Thyroid gland (tissue), 4 donors: Measurements from ENCODE around the gene HTRA3. TPM values are rescaled to one million over a fixed set of nuclear protein-coding genes. Genes with fewer than 3 reads are reported as not detected.
A peak's percentile ranks its signal among the peaks of the same experiment; 100 is the strongest.

Experiments
- DNase-seq, 2 donors: peaks; one replicate each; pipeline ENCODE4 v3.0.0-alpha.2; 2019
- H3K27ac ChIP-seq, 3 donors: fragments of 200-600 bp; sonication (generic); 1 replicate in 2 of 3; 2 replicates in 1 of 3; pipeline ENCODE4 v1.5.1; 2016 to 2019; ENCODE audit warnings: mild to moderate bottlenecking in 1 of 3, moderate library complexity in 1 of 3
- H3K27me3 ChIP-seq: fragments of 200-600 bp; sonication (generic); one replicate; pipeline ENCODE4 v1.5.1; 2019
- H3K36me3 ChIP-seq, 2 donors: fragments of 200-600 bp; sonication (generic); one replicate each; pipeline ENCODE4 v1.5.1; 2016 to 2019
- H3K4me1 ChIP-seq, 2 donors: fragments of 200-600 bp; sonication (generic); one replicate each; pipeline ENCODE4 v1.5.1; 2017 to 2019
- H3K4me3 ChIP-seq, 3 donors: fragments of 200-600 bp; sonication (generic); replicated peaks in 1 of 3; 1 replicate in 2 of 3; 2 replicates in 1 of 3; pipeline ENCODE4 v1.5.1; 2016; ENCODE audit warnings: mild to moderate bottlenecking in 1 of 3
- H3K9me3 ChIP-seq: fragments of 200-600 bp; sonication (generic); one replicate; pipeline ENCODE4 v1.5.1; 2017
- POLR2A ChIP-seq, 2 donors: fragments of 450-650 bp; IDR thresholded peaks; one replicate each; pipeline ENCODE4 v1.6.1; 2017; ENCODE audit warnings: antibody characterized with exemption in 2 of 2, mild to moderate bottlenecking in 2 of 2, moderate library complexity in 1 of 2
- WGBS, 2 donors: methylation state at CpG; one replicate each; pipeline ENCODE4 v1.1.5; 2017; 5-methylcytosine and 5-hydroxymethylcytosine counted together
- intact Hi-C: fragments of 100-400 bp; cut with DNase I; formaldehyde crosslinking; loops from one replicate; pipeline ENCODE4 v1.15.1; 2023
- total RNA-seq, 4 donors: library from RNA; depleted of rRNA; stranded (reverse); fragments of >200 nt; gene quantifications; one replicate each; pipeline ENCODE4 v1.2.3, GENCODE V29; 2016
- TF ChIP-seq, protein P1 (sequence below), 6 experiments: fragments of 200-600 bp in 3 of 6; fragments of 450-650 bp in 3 of 6; sonication (generic) in 3 of 6; IDR thresholded peaks; one replicate each; pipeline ENCODE4 v1.5.1; 2016 to 2019; ENCODE audit warnings: antibody characterized with exemption in 6 of 6, mild to moderate bottlenecking in 2 of 6, inconsistent platforms in 1 of 6, moderate library complexity in 1 of 6

HTRA3 gene
- total RNA-seq, 4 donors from 2014 or later = 6.9 to 38.3 (median 14.0) TPM

DNA sequence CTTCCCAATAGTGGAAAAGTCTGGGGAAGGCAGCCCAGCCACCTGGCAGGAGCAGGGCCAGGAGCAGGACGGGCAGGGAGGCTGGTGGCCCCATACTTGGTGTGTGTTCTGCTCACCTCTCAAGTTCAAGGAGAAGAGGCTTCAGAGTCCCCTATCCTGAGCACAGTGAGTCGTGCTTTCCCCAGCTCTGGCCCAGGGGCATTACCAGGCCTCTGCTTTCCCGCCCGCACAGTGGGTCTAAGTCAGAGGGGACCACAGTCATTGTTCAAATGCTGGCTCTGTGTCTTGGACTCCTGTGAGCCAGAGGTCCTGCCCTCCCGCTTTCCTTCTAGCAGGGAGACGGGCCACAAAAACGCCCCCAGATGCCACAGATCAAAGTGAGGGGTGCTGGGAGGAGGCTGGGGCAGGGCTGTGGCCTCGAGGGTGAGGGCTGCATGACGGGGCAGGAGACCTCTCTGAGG lies 27.6 kb downstream of the HTRA3 start:
- Histone ChIP-seq H3K27ac (no peak overlapping the region), H3K27me3 (no peaks in the 10 kb centered on the region), H3K36me3 (no peaks in the 10 kb centered on the region), H3K4me1 (no peaks in the 10 kb centered on the region), H3K9me3 (no peaks in the 10 kb centered on the region), H3K4me3 (no peak overlapping the region)
- 88 to 90% methylated on average over 6 to 9 of the region's 9 CpGs for WGBS, 2 donors
- no peak for TF ChIP-seq POLR2A (IDR thresholded peaks at IDR 0.05)
- TF ChIP-seq, protein P1, sequence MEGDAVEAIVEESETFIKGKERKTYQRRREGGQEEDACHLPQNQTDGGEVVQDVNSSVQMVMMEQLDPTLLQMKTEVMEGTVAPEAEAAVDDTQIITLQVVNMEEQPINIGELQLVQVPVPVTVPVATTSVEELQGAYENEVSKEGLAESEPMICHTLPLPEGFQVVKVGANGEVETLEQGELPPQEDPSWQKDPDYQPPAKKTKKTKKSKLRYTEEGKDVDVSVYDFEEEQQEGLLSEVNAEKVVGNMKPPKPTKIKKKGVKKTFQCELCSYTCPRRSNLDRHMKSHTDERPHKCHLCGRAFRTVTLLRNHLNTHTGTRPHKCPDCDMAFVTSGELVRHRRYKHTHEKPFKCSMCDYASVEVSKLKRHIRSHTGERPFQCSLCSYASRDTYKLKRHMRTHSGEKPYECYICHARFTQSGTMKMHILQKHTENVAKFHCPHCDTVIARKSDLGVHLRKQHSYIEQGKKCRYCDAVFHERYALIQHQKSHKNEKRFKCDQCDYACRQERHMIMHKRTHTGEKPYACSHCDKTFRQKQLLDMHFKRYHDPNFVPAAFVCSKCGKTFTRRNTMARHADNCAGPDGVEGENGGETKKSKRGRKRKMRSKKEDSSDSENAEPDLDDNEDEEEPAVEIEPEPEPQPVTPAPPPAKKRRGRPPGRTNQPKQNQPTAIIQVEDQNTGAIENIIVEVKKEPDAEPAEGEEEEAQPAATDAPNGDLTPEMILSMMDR (IDR thresholded peaks at IDR 0.05) = no peak
- DNase-seq = no peak
- intact Hi-C loops = no loop called here

DNA sequence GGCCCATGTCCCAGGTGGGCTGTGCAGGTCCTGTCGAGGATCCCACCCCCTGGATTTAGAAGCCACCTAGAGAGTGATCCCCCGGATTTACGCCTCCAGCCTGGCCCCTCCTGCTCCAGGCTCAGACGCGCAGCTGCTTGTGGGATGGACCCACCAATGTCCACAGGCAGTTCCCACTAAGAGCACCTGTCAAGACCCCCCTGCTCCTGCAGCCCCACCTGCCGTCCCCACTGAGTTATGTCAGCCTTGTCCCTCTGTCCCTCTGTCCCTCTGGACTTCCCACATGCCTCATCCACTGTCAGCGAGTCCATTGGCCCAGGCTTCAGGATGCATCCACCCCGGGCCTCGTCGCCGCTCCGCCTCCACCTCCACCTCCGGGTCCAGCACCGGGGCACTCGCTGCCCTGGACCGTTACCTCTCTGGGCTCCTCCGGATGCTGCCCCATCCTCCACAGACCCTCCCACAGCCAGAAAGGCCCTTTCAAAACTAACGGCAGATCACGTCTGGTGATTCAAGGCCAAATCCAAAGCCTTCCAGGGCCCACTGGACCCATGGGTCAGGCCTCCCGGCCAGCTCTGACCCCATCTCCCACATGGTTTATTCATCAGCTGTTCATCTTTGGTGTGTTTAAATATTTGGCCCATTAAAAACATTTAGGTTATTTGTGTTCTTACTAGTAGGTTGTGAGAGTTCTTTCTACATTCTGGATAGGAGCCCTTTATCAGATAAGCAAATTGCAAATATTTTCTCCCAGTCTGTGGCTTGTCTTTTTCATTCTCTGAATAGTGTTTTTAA lies 28.3 kb downstream of the HTRA3 start:
- no peak for TF ChIP-seq POLR2A (IDR thresholded peaks at IDR 0.05)
- no peak for DNase-seq
- intact Hi-C loops = no loop called here
- Histone ChIP-seq H3K27me3 (no peaks in the 10 kb centered on the region), H3K9me3 (no peaks in the 10 kb centered on the region), H3K27ac (no peak overlapping the region), H3K4me3 (no peak overlapping the region), H3K36me3 (no peaks in the 10 kb centered on the region), H3K4me1 (no peaks in the 10 kb centered on the region)
- WGBS, 2 donors = 79 to 83% methylated on average over 17 to 20 of the region's 20 CpGs

DNA sequence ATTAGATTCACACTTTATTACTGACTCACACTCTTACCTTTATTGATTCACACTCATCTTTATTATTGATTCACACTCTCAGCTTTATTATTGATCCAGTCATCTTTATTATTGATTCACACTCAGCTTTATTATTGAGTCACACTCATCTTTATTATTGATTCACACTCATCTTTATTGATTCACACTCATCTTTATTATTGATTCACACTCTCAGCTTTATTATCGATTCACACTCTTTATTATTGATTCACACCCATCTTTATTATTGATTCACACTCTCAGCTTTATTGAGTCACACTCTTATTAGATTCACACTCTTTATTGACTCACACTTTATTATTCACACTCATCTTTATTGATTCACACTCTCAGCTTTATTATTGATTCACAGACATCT lies 31.3 kb downstream of the HTRA3 start:
- intact Hi-C loops = no loop called here
- no peak overlapping the region for H3K27ac ChIP-seq
- WGBS, 2 donors = 88 to 93% methylated on average over 1 of the region's 1 CpG

DNA sequence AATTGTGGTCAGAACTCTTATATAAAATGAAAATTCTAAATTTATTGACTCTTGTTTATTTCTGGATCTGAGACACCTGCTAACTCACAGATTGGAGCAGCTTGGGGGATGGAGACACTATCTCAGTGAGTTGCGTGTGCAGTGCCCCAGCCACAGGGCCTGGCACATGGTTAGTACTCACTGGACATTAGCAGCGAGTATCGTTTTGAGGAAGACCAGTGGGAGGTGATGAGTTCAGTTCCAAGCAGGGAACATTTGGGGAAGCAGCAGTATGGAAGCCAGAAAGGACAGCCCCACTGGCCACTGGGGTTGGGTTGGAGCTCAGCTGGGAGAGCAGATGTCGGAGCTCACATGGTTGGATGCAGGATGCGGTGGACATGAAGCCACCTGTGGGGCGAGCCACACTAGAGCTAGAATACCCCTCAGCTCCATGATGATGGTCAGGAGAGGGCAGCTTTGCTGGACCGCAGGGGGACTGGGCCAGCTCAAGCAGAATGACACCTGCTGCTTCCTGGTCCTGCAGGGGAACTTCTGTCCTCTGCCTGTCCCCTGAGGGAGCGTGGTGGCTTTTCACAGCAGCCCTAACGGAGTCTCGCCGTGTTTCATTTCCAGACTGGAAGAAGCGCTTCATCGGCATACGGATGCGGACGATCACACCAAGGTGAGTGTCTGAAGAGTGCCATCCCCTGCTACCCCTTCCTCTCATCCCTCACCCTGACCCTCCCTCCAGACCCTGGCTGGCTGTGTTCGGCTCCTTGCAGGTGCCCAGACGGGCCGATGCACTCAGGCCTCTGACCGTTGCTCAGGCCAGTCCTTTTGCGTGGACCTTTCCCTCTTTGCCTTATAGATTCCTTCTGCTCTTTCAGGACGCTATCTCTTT lies 32.5 kb downstream of the HTRA3 start:
- Histone ChIP-seq H3K27ac (no peak overlapping the region), H3K27me3 (no peaks in the 10 kb centered on the region), H3K4me3 (no peak overlapping the region), H3K36me3 (no peaks in the 10 kb centered on the region), H3K4me1 (no peaks in the 10 kb centered on the region), H3K9me3 (no peaks in the 10 kb centered on the region)
- intact Hi-C loops = no loop called here
- 94 to 96% methylated on average over 22 of the region's 22 CpGs for WGBS, 2 donors
- DNase-seq = peak in 1 of 2 donors; percentile 1
- TF ChIP-seq POLR2A (IDR thresholded peaks at IDR 0.05) = no peak
- TF ChIP-seq, protein P1 (IDR thresholded peaks at IDR 0.05) = no peak

More for the DNA sequence above, 31.3 kb downstream of the HTRA3 start:
- DNase-seq = no peak
- Histone ChIP-seq H3K36me3 (no peaks in the 10 kb centered on the region), H3K4me3 (no peak overlapping the region), H3K9me3 (no peaks in the 10 kb centered on the region), H3K27me3 (no peaks in the 10 kb centered on the region), H3K4me1 (no peaks in the 10 kb centered on the region)
- TF ChIP-seq, protein P1 (IDR thresholded peaks at IDR 0.05) = no peak
- TF ChIP-seq POLR2A (IDR thresholded peaks at IDR 0.05) = no peak

DNA sequence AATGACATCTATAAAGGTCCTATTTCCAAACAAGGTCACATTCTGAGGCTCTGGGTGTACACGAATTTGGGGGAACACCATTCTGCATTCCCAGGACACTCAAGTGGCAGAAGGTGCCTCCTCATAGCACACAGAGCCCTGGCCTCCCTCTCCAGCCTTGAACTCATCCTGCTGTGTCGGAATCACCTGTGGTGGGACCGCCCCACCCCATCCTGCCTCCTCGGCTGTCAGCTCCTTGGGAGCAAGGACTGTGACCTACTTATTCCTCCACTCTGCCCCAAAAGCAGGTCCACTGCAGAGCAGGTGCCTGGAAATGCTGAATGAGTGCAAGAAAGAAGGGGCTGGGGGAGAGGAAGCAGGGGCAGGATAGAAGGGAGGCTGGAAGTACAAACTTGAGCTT lies 33.5 kb downstream of the HTRA3 start:
- Histone ChIP-seq H3K27ac (no peak overlapping the region), H3K4me1 (no peaks in the 10 kb centered on the region), H3K27me3 (no peaks in the 10 kb centered on the region), H3K4me3 (no peak overlapping the region), H3K9me3 (no peaks in the 10 kb centered on the region), H3K36me3 (no peaks in the 10 kb centered on the region)
- intact Hi-C loops = no loop called here
- 71 to 84% methylated on average over 4 of the region's 4 CpGs for WGBS, 2 donors
- TF ChIP-seq, protein P1 (IDR thresholded peaks at IDR 0.05) = no peak
- TF ChIP-seq POLR2A (IDR thresholded peaks at IDR 0.05) = no peak
- peak in 1 of 2 donors; percentile 2 for DNase-seq
